Stimulated activated CD8-positive, alpha-beta memory T cell treated with anti-CD3 and anti-CD28 coated beads, Interleukin-7, amount 100 ng/mL, for 48 hours (primary cell): ENCODE data around the gene RAET1G.
"Not testable (repeated sequence)": the region's sequence is repeated elsewhere in the genome, so short reads cannot be mapped to it uniquely, and the experiment has no call there.

ENCODE experiments used
- DNase-seq, 2 donors: peaks; one replicate each; pipeline ENCODE4 v3.0.0-alpha.2; 2020; ENCODE audit warnings: low read depth in 1 of 2; ENCODE audit errors: extremely low read depth in 1 of 2

The RAET1G gene

DNA sequence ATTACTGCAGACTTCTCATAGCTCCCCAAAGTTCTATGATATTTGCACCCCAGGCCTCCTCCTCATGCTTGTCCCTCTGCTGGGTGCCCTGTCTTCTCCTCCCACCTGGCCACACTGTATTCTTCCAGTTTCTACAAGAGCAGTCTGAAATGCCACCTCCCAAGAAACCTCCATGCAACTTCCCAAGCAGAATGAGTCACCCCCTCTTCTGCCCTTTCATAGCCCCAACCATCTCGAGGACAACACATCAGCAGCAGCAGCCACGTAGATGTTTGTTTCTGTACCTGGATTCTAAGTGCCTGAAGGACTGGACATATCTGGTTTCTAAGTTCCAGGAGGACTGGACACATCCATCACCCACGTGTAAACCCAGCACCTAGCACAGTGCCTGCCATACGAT, 12.3 kb upstream of the RAET1G start:
- DNase-seq, result no peak

DNA sequence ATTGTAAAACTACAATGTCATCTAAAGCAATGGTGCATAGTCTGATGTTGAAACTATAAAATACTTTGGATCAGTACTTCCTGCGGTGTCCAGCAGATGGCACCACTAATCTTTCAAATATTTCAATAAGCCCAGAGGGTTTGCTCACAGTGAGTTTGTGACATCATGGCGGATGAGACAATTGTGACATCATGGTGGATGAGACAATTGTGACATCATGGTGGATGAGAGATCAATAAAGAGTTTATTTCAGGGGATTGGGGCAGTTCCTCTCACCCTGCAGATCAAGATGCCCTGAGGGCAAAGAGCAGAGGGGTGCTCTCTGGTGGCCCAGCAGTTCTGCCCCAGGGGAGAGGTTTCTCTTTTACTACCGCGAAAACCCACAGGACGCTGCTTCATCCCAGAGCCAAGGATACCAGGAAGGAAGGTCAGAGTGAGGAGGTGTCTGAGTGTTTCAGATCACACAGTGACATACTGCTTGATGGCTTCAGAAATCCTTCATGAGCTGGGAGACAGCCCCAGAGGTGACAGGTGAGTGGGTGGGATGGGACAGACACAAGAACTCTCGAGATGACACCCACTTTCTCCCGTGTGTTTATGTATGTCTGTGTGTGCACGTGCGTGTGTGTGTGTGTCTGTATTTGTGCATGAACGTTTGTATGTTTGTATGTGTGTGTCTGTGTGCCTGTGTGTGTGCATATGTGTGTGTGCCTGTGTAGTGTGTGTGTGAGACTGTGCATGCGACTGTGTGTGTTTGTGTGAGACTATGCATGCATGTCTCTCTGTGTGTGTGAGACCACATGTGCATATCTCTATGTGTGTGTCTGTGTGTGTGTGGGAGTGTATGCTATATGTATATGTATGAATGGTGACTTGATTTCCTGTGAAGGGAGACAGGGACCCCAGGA, 11.6 kb upstream of the RAET1G start:
- DNase-seq, result peak in 1 of 2 donors; percentile 41

DNA sequence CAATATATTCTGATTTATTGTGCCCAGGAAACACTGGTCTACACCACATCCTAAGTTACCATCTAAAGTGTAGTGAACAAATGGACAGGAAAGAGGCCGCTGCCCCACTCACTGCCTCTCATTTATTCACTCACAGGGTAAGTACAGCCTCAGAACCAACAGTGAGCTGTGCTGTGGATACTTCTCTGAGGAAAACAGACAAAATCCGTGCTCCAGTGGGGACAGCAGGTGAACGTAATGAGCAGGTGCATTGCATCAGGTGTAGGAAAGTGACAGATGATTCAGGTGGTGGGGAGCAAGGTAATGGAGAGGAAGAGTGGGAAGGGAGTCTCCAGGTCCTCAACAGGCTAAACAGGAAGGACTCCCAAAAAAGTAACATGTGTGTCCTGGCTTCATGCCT, 10.5 kb upstream of the RAET1G start:
- DNase-seq, result no peak

DNA sequence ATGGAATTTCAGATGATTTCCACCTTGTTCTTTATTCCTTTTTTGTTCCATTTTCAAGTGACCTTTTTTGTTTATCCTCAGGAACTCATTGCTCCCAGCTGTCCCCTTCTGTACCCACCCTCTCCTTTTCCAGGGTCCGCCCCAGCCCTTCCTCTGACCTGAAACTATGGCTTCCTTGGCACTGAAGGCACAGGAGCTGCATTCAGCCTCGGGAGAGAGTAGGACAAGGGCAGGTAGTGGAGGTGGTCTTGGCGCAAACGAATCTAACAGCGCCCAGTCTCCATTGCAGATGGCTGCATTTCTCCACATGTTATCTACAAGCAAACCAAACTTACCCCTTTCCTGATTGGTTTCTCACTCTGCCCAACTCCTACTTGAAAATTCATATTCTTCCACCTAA, 10.1 kb upstream of the RAET1G start:
- DNase-seq, result no peak

GRCh38 chr6:149931501-149931900, 8.6 kb upstream of the RAET1G start:
- no peak for DNase-seq

DNA sequence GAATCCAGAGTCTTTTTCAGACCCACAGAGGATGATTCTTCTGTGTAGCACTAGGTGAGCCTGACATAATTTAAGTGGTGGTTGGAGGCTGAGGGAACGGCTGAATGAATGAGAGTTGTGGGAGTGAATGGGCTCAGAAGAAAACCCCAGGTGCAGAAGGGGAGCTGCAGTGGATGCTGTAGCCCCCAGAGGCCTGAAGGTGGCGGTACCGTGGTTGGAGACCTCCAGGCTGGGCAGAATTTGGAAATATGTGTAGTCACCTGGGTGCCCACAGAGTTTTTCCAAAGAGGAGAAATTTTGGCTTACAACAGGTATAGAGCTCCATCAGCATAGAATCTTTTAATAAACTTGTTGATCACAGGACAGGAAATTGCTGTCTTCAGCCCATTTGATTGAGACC, 6.5 kb upstream of the RAET1G start:
- no peak for DNase-seq

DNA sequence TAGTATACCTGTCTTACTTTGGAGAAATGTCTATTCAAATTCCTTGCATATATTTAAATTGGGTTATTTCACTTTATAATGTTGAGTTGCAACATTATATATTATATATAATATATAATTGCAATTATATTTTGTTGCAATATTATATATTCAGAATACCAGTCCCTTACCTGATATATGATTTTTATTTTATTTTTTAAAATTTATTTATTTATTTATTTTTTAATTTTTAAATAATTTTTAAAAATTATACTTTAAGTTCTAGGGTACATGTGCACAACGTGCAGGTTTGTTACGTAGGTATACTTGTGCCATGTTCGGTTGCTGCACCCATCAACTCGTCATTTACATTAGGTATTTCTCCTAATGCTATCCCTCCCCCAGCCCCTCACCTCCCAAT, 4.1 kb upstream of the RAET1G start:
- not testable (repeated sequence) for DNase-seq

DNA sequence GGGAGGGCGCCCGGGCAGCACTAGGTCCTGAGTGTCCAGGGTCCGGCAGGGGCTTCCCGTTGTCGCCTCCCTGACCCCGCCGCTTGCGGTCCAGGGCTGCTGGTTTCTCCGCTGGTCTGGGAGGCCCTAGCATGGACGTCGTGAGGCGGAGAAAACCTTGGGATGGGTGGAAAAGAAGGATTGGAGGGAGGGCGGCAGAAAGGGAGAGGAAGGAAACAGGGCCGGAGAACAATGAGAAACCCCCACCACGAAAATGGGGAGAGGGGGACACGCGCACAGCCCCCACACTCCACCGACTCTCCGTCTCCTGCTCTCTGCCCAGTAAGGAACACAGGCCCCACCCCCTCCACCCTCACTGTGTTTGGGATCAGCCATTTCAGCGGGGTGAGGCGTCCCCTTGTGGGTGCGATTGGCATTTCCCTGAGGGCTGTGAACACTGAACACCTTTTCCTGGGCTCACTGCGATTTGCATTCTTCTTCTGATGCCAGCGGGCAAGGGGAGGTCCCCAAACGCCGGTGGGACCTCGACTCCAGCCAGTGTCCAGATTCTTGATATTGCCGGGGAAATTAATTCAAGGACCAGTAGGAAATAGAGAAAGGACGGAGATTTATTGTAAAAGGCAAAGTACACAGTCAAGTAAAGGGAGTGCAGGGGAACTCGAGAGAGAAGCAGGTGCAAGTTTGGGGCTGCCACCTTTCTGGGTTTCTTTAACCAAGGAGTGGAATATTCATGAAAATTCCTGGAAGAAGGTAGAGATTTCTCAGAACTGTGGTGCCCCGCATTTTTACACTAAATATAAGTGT, 3.3 kb upstream of the RAET1G start:
- DNase-seq, result peak; percentile 45 to 79

DNA sequence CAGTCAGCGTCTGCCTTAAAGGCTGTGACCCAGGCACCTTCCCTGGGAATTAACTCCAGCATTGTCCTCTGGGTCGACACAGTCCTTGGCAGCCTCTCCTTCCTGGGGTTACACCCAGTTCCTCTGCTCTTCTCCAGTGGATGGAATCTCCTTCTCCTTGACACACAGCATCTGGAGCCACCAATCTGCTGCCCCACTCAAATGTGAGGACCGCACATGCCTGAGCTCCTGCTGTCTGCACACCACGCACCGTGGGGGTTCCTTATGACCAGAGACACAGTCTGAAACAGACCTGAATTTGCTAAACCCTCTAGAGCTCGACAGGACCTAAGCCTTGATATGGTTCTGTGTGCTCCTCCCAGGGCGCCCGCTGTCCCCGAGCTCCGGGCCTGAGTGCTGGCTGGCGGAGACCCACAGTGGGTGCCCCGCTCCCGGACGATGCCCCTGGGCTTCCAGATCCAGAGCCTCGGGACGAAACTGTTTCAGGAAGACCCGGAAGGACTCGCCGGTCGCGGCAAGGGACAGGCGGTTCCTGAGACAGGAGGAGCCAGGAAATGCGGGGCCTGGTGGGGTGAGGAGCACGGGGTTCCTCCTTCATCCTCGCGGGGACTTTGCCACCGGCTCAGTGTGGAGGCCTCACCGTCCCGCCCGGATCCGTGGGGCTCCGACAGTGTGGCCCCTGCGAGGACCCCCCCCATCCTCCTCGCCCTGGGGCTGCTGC, 2.5 kb upstream of the RAET1G start:
- DNase-seq, result no peak

DNA sequence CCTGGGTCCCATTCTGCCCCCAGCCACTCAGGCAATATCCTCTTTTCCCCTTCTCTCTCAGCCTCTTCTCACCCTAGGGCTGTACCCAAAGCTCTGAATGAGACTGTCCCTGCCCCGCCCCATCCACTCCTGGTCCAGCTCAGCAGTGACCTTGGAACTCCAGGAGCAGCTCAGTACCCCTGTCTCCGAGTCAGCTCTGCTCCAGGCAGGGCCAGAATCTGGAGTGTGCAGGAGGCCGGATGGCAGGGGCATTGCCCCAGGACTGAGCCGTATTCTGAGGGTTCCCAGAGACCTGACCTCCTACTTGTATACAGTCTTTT, 2.0 kb upstream of the RAET1G start:
- no peak for DNase-seq

GRCh38 chr6:149924206-149924932, 1.4 kb upstream of the RAET1G start:
- no peak for DNase-seq

DNA sequence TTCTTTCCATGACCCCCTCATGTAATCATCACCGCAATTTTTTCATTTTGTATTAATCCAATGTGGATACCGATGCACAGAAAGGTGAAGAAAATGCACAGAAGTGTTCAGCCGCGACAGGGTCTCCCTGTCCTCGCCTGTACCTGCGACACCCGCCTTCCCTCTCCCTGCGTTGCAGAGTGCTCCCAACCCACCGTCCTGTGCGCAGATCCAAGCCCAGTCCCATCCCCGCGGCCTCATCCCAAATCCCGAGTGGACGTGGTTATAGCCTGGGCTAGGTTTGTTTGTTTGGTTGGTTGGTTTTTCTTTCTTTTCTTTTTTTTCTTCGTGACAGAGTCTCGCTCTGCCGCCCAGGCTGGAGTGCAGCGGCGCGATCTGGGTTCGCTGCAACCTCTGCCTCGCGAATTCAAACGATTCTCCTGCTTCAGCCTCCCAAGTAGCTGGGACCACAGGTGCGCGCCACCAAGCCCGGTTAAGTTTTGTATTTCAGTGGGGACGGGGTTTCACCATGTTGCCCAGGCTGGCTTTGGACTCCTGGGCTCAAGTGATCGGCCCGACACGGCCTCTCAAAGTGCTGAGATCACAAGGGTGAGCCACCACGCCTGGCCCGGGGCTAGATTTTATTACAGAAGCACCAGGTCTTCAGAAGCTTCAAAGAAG, 536 bp upstream of the RAET1G start:
- DNase-seq, result no peak

- DNase-seq, result not testable (repeated sequence)
Observed at GRCh38 chr6:149922091-149922490, 830 bp downstream of the RAET1G start.

DNA sequence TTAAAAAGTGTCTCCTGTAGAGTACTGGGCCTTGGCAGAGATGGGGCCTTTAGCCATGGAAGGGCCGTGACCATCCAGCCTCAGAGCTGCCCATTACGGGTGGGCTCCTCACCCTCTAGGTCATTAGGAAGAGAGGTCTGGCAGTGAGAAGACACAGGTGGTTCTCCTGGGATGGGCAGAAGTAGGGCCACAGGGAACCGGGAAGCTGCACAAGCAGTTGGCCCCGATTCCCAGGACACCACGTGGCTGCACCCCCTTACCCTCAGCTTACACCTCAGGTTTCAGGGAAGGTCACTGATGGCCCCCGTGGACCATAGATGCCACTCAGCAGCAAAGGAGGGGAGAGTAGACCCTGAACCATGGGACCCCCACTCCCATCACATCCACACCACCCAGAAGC, 1.6 kb downstream of the RAET1G start:
- DNase-seq, result no peak

DNA sequence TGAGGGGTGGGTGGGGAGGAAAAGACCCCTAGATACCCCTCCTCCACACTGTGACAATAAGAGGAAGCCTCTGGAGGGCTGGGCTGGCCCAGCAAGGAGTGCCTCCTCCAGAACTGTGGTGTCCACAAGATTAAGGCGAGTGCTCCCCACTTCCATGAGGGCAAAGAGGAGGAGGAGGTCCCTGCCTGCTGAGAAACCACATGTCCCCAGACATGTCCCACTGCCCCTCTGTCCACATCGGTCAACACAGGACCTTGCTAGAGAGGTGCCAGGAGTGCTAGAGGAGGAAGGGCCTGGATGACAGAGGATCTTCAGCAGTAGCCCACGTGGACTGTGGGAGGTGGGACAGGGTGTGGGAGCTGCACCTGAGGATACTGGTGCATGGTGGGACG, 3.1 kb downstream of the RAET1G start:
- no peak for DNase-seq

DNA sequence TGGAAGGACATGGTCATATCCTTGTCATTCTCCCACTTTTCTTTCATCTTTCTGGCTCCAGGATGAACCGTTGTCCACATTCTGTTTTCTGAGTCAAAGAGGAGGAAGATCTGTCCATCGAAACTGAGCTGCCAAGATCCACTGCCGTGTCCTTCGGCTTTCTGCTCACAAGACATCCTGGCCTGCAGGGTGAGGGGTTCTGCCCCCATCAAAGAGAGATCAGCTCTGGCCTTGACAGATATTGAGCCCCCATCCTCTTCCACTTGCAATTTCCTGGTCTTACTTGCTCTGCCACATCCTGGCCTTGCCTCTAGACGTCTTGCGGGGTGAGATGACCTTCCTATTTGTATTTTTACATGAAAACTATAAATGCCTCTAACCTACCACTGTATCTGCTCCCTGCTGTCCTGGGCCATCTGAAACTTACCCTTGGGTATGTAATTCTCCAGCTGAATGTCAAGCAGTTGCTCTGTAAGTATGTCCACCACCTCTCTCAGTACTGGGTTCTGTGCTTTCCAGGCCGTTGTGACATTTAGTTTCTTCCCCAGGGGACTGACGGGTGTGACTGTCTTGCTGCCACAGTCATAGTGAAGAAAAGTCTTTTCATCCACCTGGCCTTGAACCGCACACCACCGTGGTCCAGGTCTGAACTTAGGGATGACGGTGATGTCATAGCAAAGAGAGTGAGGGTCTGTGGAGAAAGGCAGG, 3.6 kb downstream of the RAET1G start:
- not testable (repeated sequence) for DNase-seq

GRCh38 chr6:149918151-149918905, 4.6 kb downstream of the RAET1G start:
- no peak for DNase-seq

GRCh38 chr6:149917679-149918078, 5.2 kb downstream of the RAET1G start:
- DNase-seq, result no peak
